ENCODE measurements around the gene NCKAP5.

Gene NCKAP5

GRCh38 chr2:133143645-133144044 is 424.6 kb downstream of the NCKAP5 start:
- no peak for DNase-seq (ENCODE audit: low spot score)

GRCh38 chr2:133142087-133142486 is 426.2 kb downstream of the NCKAP5 start:
- DNase-seq (ENCODE audit: low spot score), result no peak

- no peak for DNase-seq (ENCODE audit: low spot score)
These were observed 427.6 kb downstream of the NCKAP5 start for GRCh38 chr2:133140620-133141019.

GRCh38 chr2:133139847-133140533 is 428.3 kb downstream of the NCKAP5 start:
- no peak for DNase-seq (ENCODE audit: low spot score)

GRCh38 chr2:133138693-133139092 is 429.6 kb downstream of the NCKAP5 start:
- no peak for DNase-seq (ENCODE audit: low spot score)

- no peak for DNase-seq (ENCODE audit: low spot score)
These were observed 433.1 kb downstream of the NCKAP5 start for GRCh38 chr2:133135035-133135654.

GRCh38 chr2:133130548-133131246 is 437.6 kb downstream of the NCKAP5 start:
- DNase-seq (ENCODE audit: low spot score), result no peak

- DNase-seq (ENCODE audit: low spot score), result no peak
These were observed 443.8 kb downstream of the NCKAP5 start for GRCh38 chr2:133124446-133124845.

GRCh38 chr2:133123904-133124303 is 444.4 kb downstream of the NCKAP5 start:
- no peak for DNase-seq (ENCODE audit: low spot score)

GRCh38 chr2:133123393-133123792 is 444.9 kb downstream of the NCKAP5 start:
- DNase-seq (ENCODE audit: low spot score), result no peak

GRCh38 chr2:133122529-133122928 is 445.7 kb downstream of the NCKAP5 start:
- no peak for DNase-seq (ENCODE audit: low spot score)

GRCh38 chr2:133120310-133120709 is 448.0 kb downstream of the NCKAP5 start:
- DNase-seq (ENCODE audit: low spot score), result no peak

- DNase-seq (ENCODE audit: low spot score), result no peak
These were observed 458.1 kb downstream of the NCKAP5 start for GRCh38 chr2:133110201-133110600.

GRCh38 chr2:133109772-133110171 is 458.5 kb downstream of the NCKAP5 start:
- no peak for DNase-seq (ENCODE audit: low spot score)

- no peak for DNase-seq (ENCODE audit: low spot score)
These were observed 461.0 kb downstream of the NCKAP5 start for GRCh38 chr2:133107058-133107815.

GRCh38 chr2:133104871-133105270 is 463.4 kb downstream of the NCKAP5 start:
- DNase-seq (ENCODE audit: low spot score), result no peak

- DNase-seq (ENCODE audit: low spot score), result no peak
These were observed 469.5 kb downstream of the NCKAP5 start for GRCh38 chr2:133098787-133099186.

- DNase-seq (ENCODE audit: low spot score), result no peak
These were observed 470.6 kb downstream of the NCKAP5 start for GRCh38 chr2:133097666-133098065.

GRCh38 chr2:133092571-133092970 is 475.7 kb downstream of the NCKAP5 start:
- DNase-seq (ENCODE audit: low spot score), result no peak

GRCh38 chr2:133090358-133090757 is 477.9 kb downstream of the NCKAP5 start:
- DNase-seq (ENCODE audit: low spot score), result no peak

GRCh38 chr2:133086176-133086575 is 482.1 kb downstream of the NCKAP5 start:
- DNase-seq (ENCODE audit: low spot score), result no peak

- DNase-seq (ENCODE audit: low spot score), result no peak
These were observed 482.6 kb downstream of the NCKAP5 start for GRCh38 chr2:133085646-133086045.

GRCh38 chr2:133082034-133082433 is 486.2 kb downstream of the NCKAP5 start:
- DNase-seq (ENCODE audit: low spot score), result no peak

All from germinal center (tissue), 1 donor.